DND-41 (cell line): ENCODE data around the gene MRPL58.

Source experiments
- ATAC-seq: fragments of 200-7000 bp; cut with Tn5 transposase; 3 replicates; pipeline ENCODE4 v1.9.1; 2021; ENCODE audit warnings: low read depth; ENCODE audit not compliant: insufficient read depth
- DNase-seq: peaks from one replicate; pipeline ENCODE4 v3.0.0-alpha.2; 2020
- H2AFZ ChIP-seq: 2 replicates; pipeline ENCODE4 v1.6.0; 2012; ENCODE audit warnings: low read depth, low read length
- H3K27ac ChIP-seq: 2 replicates; pipeline ENCODE4 v1.5.1; 2012; ENCODE audit warnings: low read length, inconsistent platforms
- H3K27me3 ChIP-seq: fragments of 200-600 bp; sonication (generic); 2 replicates; pipeline ENCODE4 v1.6.0; 2012; ENCODE audit warnings: low read length, mild to moderate bottlenecking, inconsistent platforms; ENCODE audit not compliant: insufficient read depth, poor library complexity
- H3K36me3 ChIP-seq: 2 replicates; pipeline ENCODE4 v1.5.1; 2012; ENCODE audit warnings: low read length, inconsistent platforms; ENCODE audit not compliant: insufficient read depth
- H3K4me1 ChIP-seq: 2 replicates; pipeline ENCODE4 v1.5.1; 2012; ENCODE audit warnings: mild to moderate bottlenecking, low read length; ENCODE audit not compliant: insufficient read depth
- H3K4me2 ChIP-seq: 2 replicates; pipeline ENCODE4 v1.6.0; 2012; ENCODE audit warnings: mild to moderate bottlenecking, moderate library complexity, low read length, inconsistent platforms; ENCODE audit not compliant: insufficient read depth
- H3K4me3 ChIP-seq, 2 experiments: fragments of 200-600 bp in 1 of 2; shearing (Covaris generic) in 1 of 2; 2 replicates each; pipeline ENCODE4 v1.5.1; 2012 to 2016; ENCODE audit warnings: inconsistent platforms in 2 of 2, low read length in 2 of 2, mild to moderate bottlenecking in 2 of 2, low read depth in 1 of 2, moderate library complexity in 1 of 2
- H3K79me2 ChIP-seq: 2 replicates; pipeline ENCODE4 v1.6.0; 2012; ENCODE audit warnings: low read length, inconsistent platforms; ENCODE audit not compliant: insufficient read depth
- H3K9ac ChIP-seq: 2 replicates; pipeline ENCODE4 v1.6.0; 2012; ENCODE audit warnings: low read depth, mild to moderate bottlenecking, inconsistent platforms, low read length, moderate library complexity
- H3K9me3 ChIP-seq: 2 replicates; pipeline ENCODE4 v1.5.1; 2012; ENCODE audit warnings: low read length, moderate library complexity, mild to moderate bottlenecking, inconsistent platforms; ENCODE audit not compliant: insufficient read depth, severe bottlenecking
- H4K20me1 ChIP-seq: 2 replicates; pipeline ENCODE4 v1.6.0; 2012; ENCODE audit warnings: low read length; ENCODE audit not compliant: insufficient read depth
- EZH2 ChIP-seq: IDR thresholded peaks from 3 replicates; pipeline ENCODE4 v1.6.1; 2012; ENCODE audit warnings: borderline replicate concordance, low read depth, mild to moderate bottlenecking, moderate library complexity, low read length, inconsistent platforms; ENCODE audit not compliant: severe bottlenecking
- TF ChIP-seq, protein P1 (sequence below): IDR thresholded peaks from 2 replicates; pipeline ENCODE4 v1.5.1; 2012; ENCODE audit warnings: borderline replicate concordance, low read length, moderate library complexity, mild to moderate bottlenecking; ENCODE audit not compliant: poor library complexity, severe bottlenecking; ENCODE audit errors: extremely low read depth

MRPL58 gene

DNA sequence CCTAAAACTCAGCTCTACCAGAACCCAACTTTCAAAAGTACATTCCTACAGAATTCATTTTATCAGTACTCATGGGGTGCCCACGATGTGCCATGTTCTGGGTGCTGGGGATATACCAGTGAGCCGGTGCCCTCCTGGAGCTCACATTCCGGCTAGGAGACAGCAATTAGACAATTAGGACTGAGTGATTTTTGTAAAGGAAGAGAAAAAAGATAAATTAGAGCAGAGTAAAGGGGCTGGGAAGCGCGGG, 449 bp upstream of the MRPL58 start:
- peaks cover 26% of the 10 kb centered on the region for H3K4me1 ChIP-seq
- ATAC-seq = no peak
- no peak for DNase-seq
- H3K27me3 ChIP-seq = no peaks in the 10 kb centered on the region
- H2AFZ ChIP-seq = peak overlapping the region; percentile 72
- H3K4me3 ChIP-seq = peak overlapping the region; percentile 87 to 96; a peak in 3 of 4 replicates
- H3K4me2 ChIP-seq = peak overlapping the region; percentile 88
- peak overlapping the region; percentile 81 for H3K27ac ChIP-seq
- H3K9ac ChIP-seq = peak overlapping the region; percentile 81
- TF ChIP-seq, protein P1, sequence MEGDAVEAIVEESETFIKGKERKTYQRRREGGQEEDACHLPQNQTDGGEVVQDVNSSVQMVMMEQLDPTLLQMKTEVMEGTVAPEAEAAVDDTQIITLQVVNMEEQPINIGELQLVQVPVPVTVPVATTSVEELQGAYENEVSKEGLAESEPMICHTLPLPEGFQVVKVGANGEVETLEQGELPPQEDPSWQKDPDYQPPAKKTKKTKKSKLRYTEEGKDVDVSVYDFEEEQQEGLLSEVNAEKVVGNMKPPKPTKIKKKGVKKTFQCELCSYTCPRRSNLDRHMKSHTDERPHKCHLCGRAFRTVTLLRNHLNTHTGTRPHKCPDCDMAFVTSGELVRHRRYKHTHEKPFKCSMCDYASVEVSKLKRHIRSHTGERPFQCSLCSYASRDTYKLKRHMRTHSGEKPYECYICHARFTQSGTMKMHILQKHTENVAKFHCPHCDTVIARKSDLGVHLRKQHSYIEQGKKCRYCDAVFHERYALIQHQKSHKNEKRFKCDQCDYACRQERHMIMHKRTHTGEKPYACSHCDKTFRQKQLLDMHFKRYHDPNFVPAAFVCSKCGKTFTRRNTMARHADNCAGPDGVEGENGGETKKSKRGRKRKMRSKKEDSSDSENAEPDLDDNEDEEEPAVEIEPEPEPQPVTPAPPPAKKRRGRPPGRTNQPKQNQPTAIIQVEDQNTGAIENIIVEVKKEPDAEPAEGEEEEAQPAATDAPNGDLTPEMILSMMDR = no peak
- no peak for TF ChIP-seq EZH2
- H3K79me2 ChIP-seq = peaks cover 31% of the 10 kb centered on the region
- no peaks in the 10 kb centered on the region for H4K20me1 ChIP-seq
- no peaks in the 10 kb centered on the region for H3K9me3 ChIP-seq
- peaks cover 11% of the 10 kb centered on the region for H3K36me3 ChIP-seq

DNA sequence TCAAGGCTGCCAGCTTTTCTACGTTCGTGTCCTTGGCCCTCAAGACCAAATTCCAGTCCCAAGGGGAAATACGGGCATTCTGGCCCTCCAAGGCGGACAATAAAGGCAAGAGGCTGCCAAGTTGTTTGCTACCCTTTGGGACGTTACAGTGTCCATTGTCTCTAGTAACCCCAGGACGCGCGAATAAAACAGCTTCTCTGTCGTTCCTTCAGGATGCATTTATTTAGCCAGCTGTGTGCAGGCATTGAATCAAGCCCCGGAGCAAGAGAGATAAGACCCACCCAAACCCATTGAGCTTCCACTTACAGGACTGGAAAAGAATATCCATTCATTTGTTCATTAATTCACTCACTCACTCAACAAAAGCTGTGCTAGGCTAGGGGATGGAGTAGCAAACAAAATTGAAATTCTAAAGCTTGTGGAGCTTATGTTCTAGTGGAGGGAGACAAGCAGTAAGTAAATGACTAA, 656 bp downstream of the MRPL58 start:
- TF ChIP-seq, protein P1 = no peak
- no peak for TF ChIP-seq EZH2
- Histone ChIP-seq H3K79me2 (peaks cover 31% of the 10 kb centered on the region), H3K27me3 (no peaks in the 10 kb centered on the region), H3K36me3 (peaks cover 11% of the 10 kb centered on the region), H2AFZ (peak overlapping the region; percentile 72), H3K9me3 (no peaks in the 10 kb centered on the region), H3K4me2 (peak overlapping the region; percentile 88), H3K27ac (peak overlapping the region; percentile 81), H3K4me3 (peak overlapping the region; percentile 87 to 96), H3K4me1 (peaks cover 26% of the 10 kb centered on the region), H4K20me1 (no peaks in the 10 kb centered on the region), H3K9ac (peak overlapping the region; percentile 81)
- ATAC-seq = no peak; the same call in 2 of the 3 replicates
- no peak for DNase-seq

DNA sequence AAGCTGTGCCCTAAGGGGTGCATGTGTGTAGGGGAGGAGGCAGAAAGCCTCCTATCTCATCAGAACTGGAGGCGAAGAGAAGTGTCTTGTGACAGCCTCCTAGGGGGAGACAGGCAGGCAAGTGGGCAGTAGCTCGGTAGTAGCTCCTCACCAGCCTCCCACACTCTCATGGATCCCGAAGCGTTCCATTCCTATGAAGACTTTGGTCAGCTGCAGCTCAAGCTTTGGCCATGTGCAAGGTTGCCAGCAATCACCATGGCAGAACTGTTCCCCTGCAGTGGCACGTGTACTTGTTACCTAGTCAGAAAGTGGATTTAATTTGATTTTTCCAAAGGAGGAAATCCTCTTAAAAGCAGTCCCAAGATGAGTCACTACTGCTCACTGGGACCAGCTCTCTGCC, 6.7 kb downstream of the MRPL58 start:
- no peak for TF ChIP-seq EZH2
- TF ChIP-seq, protein P1 = no peak
- Histone ChIP-seq H3K36me3 (peaks cover 48% of the 10 kb centered on the region), H3K4me1 (peaks cover 15% of the 10 kb centered on the region), H3K27ac (no peak overlapping the region), H3K9ac (no peak overlapping the region), H2AFZ (no peak overlapping the region), H3K4me2 (no peak overlapping the region), H4K20me1 (0 out of 2 replicates have a peak, but pooled peaks cover 5% of the 10 kb centered on the region), H3K9me3 (no peaks in the 10 kb centered on the region), H3K79me2 (peaks cover 16% of the 10 kb centered on the region), H3K4me3 (no peak overlapping the region), H3K27me3 (no peaks in the 10 kb centered on the region)
- ATAC-seq = no peak
- DNase-seq = no peak

DNA sequence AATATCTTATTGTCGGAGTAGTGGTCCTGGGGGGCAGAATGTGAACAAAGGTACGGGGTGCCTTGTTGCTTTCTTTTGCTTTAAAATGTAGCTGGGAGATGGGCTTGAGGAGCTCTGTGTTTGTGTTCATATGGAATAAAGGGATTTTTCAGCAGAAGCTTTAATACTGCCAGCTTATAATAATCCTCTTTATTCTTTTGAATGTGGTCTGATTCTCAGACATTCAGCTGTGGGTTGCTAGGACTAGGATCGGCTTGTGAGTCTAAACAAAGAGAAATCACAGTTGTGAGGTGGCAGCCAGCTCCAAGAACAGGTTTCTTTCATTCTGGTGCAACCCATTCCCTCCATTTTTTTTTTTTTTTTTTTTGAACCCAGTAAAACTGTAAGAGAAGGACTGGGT, 7.2 kb downstream of the MRPL58 start:
- H3K9ac ChIP-seq = no peak overlapping the region
- H3K27me3 ChIP-seq = no peaks in the 10 kb centered on the region
- H3K4me1 ChIP-seq = peaks cover 18% of the 10 kb centered on the region
- H3K36me3 ChIP-seq = peaks cover 48% of the 10 kb centered on the region
- DNase-seq (no peak), ATAC-seq (no peak)
- H3K27ac ChIP-seq = no peak overlapping the region
- peaks cover 13% of the 10 kb centered on the region for H3K79me2 ChIP-seq
- no peak overlapping the region for H2AFZ ChIP-seq
- H4K20me1 ChIP-seq = 0 out of 2 replicates have a peak, but pooled peaks cover 5% of the 10 kb centered on the region
- H3K4me2 ChIP-seq = no peak overlapping the region
- TF ChIP-seq, protein P1 = no peak
- TF ChIP-seq EZH2 = no peak
- no peak overlapping the region for H3K4me3 ChIP-seq
- no peaks in the 10 kb centered on the region for H3K9me3 ChIP-seq
